HCT116 (cell line): ENCODE data around the gene CS. TPM values are rescaled to one million over a fixed set of nuclear protein-coding genes. Genes with fewer than 3 reads are reported as not detected.

Experiments
- ATAC-seq: fragments of 200-7000 bp; cut with Tn5 transposase; 2 replicates; pipeline ENCODE4 v1.9.1; 2020; ENCODE audit warnings: mild to moderate bottlenecking, moderate library complexity
- BruUV-seq: library from RNA; stranded (reverse); fragments of 400-500 nt; replicated peaks from 2 replicates; lab custom pipeline; 2021; lab: Mats Ljungman, UMichigan
- CTCF ChIA-PET: fragments of 300-600 bp; sonication (Branson Sonifier 250); formaldehyde crosslinking; loops from one replicate; lab custom pipeline; 2021; ENCODE audit warnings: antibody characterized with exemption; lab: Charles Lee
- POLR2A ChIA-PET: fragments of 300-600, 350-600 bp; sonication (Branson Sonifier 250); formaldehyde crosslinking; loops from one replicate; lab custom pipeline; 2021; ENCODE audit warnings: antibody characterized with exemption; lab: Charles Lee
- RAD21 ChIA-PET, 2 experiments: fragments of 300-600 bp; sonication (Branson Sonifier 250); formaldehyde crosslinking; loops; one replicate each; lab custom pipeline; 2023; ENCODE audit warnings: low total read pairs in 2 of 2; ENCODE audit not compliant: uncharacterized antibody in 2 of 2, unreplicated experiment in 2 of 2, low non-redundant PET in 1 of 2; lab: Charles Lee
- DNase-seq: peaks from one replicate; pipeline ENCODE4 v3.0.0-alpha.2; 2010; ENCODE audit warnings: low read depth, low spot score
- H2AFZ ChIP-seq: fragments of 200-600 bp; shearing (Covaris generic), sonication (generic); 2 replicates; pipeline ENCODE4 v1.6.1; 2017; ENCODE audit warnings: low read depth, mixed run types, mixed read lengths, antibody characterized with exemption, low read length; ENCODE audit not compliant: poor library complexity, severe bottlenecking
- H3K27ac ChIP-seq: 2 replicates; pipeline ENCODE4 v1.5.1; 2012; ENCODE audit warnings: low read depth, low read length
- H3K27me3 ChIP-seq: fragments of 200-600 bp; sonication (generic); 2 replicates; pipeline ENCODE4 v1.6.1; 2016; ENCODE audit warnings: mixed run types, low read length, mixed read lengths; ENCODE audit not compliant: insufficient read depth
- H3K36me3 ChIP-seq, 2 experiments: fragments of 200-500 bp in 1 of 2; fragments of 200-600 bp in 1 of 2; sonication (Bioruptor generic) in 1 of 2; sonication (generic) in 1 of 2; 2 replicates each; pipeline versions ENCODE4 v1.5.1 to v1.6.1; 2014 to 2016; ENCODE audit warnings: low read length in 2 of 2, inconsistent platforms in 1 of 2, mixed read lengths in 1 of 2, mixed run types in 1 of 2; ENCODE audit not compliant: insufficient read depth in 2 of 2, control insufficient read depth in 1 of 2
- H3K4me1 ChIP-seq, 2 experiments: fragments of 200-600 bp in 1 of 2; sonication (generic) in 1 of 2; 2 replicates each; pipeline versions ENCODE4 v1.5.1 to v1.6.1; 2012 to 2017; ENCODE audit warnings: low read length in 2 of 2, inconsistent platforms in 1 of 2, mild to moderate bottlenecking in 1 of 2, mixed read lengths in 1 of 2, mixed run types in 1 of 2, moderate library complexity in 1 of 2; ENCODE audit not compliant: insufficient read depth in 2 of 2, control insufficient read depth in 1 of 2
- H3K4me2 ChIP-seq: fragments of 200-600 bp; sonication (generic); 2 replicates; pipeline ENCODE4 v1.6.1; 2017; ENCODE audit warnings: mixed run types, low read length, mixed read lengths
- H3K4me3 ChIP-seq, 2 experiments: fragments of 200-600 bp in 1 of 2; sonication (generic) in 1 of 2; replicated peaks in 1 of 2; 2 replicates each; pipeline ENCODE4 v1.5.1; 2011 to 2016; ENCODE audit warnings: low read length in 2 of 2, control low read depth in 1 of 2, low read depth in 1 of 2, mild to moderate bottlenecking in 1 of 2, mixed read lengths in 1 of 2, mixed run types in 1 of 2
- H3K79me2 ChIP-seq: fragments of 200-600 bp; sonication (generic); 2 replicates; pipeline ENCODE4 v1.6.1; 2017; ENCODE audit warnings: mild to moderate bottlenecking, mixed run types, low read length, moderate library complexity, mixed read lengths; ENCODE audit not compliant: insufficient read depth
- H3K9ac ChIP-seq: fragments of 200-600 bp; sonication (generic); 2 replicates; pipeline ENCODE4 v1.6.1; 2016; ENCODE audit warnings: low read length, mixed read lengths
- H3K9me2 ChIP-seq: fragments of 200-600 bp; sonication (generic), shearing (Covaris generic); 2 replicates; pipeline ENCODE4 v1.6.1; 2017; ENCODE audit warnings: mixed run types, mild to moderate bottlenecking, moderate library complexity; ENCODE audit not compliant: insufficient read depth
- H3K9me3 ChIP-seq, 2 experiments: fragments of 200-500 bp in 1 of 2; fragments of 200-600 bp in 1 of 2; sonication (Bioruptor generic) in 1 of 2; sonication (generic) in 1 of 2; 2 replicates each; pipeline ENCODE4 v1.6.1; 2014 to 2017; ENCODE audit warnings: low read length in 2 of 2, mixed read lengths in 2 of 2, inconsistent platforms in 1 of 2, low read depth in 1 of 2, mild to moderate bottlenecking in 1 of 2, mixed run types in 1 of 2, moderate library complexity in 1 of 2; ENCODE audit not compliant: control insufficient read depth in 1 of 2, insufficient read depth in 1 of 2
- H4K20me1 ChIP-seq: fragments of 200-600 bp; sonication (generic), shearing (Covaris generic); 2 replicates; pipeline ENCODE4 v1.6.1; 2017; ENCODE audit warnings: mixed run types, mild to moderate bottlenecking, moderate library complexity; ENCODE audit not compliant: insufficient read depth
- ATF3 ChIP-seq: IDR thresholded peaks from 2 replicates; pipeline ENCODE4 v1.6.1; 2012
- CBX3 ChIP-seq: IDR thresholded peaks from 2 replicates; pipeline ENCODE4 v1.6.1; 2012; ENCODE audit warnings: low read depth
- CEBPB ChIP-seq: IDR thresholded peaks from 2 replicates; pipeline ENCODE4 v1.6.1; 2012; ENCODE audit warnings: low read depth
- CTCF ChIP-seq, 3 experiments: fragments of 200-600 bp in 1 of 3; sonication (generic) in 1 of 3; IDR thresholded peaks in 2 of 3; conservative IDR thresholded peaks in 1 of 3; 2 replicates each; pipeline ENCODE4 v1.5.1; 2012 to 2017; ENCODE audit warnings: low read depth in 2 of 3, low read length in 2 of 3, antibody characterized with exemption in 1 of 3, borderline replicate concordance in 1 of 3, control low read depth in 1 of 3, mild to moderate bottlenecking in 1 of 3, mixed read lengths in 1 of 3, mixed run types in 1 of 3, moderate library complexity in 1 of 3; ENCODE audit not compliant: insufficient read depth in 1 of 3
- EGR1 ChIP-seq: IDR thresholded peaks from 2 replicates; pipeline ENCODE4 v1.6.1; 2012; ENCODE audit warnings: low read depth
- ELF1 ChIP-seq: IDR thresholded peaks from 2 replicates; pipeline ENCODE4 v1.6.1; 2012; ENCODE audit warnings: low read depth, borderline replicate concordance
- EZH2phosphoT487 ChIP-seq: fragments of 200-600 bp; IDR thresholded peaks from 2 replicates; pipeline ENCODE4 v1.6.1; 2018; ENCODE audit warnings: antibody characterized with exemption, borderline replicate concordance
- FOSL1 ChIP-seq: IDR thresholded peaks from 2 replicates; pipeline ENCODE4 v1.6.1; 2012; ENCODE audit warnings: low read depth
- JUND ChIP-seq: IDR thresholded peaks from 2 replicates; pipeline ENCODE4 v1.6.1; 2012
- MAX ChIP-seq: IDR thresholded peaks from 2 replicates; pipeline ENCODE4 v1.6.1; 2012
- POLR2A ChIP-seq: IDR thresholded peaks from 2 replicates; pipeline ENCODE4 v1.7.0; 2011; ENCODE audit warnings: borderline replicate concordance; ENCODE audit not compliant: insufficient read depth, insufficient read length; ENCODE audit errors: extremely low read depth
- POLR2AphosphoS5 ChIP-seq: IDR thresholded peaks from 2 replicates; pipeline ENCODE4 v1.6.1; 2011; ENCODE audit warnings: mild to moderate bottlenecking, low read depth, low read length, moderate library complexity
- SIN3A ChIP-seq: IDR thresholded peaks from 2 replicates; pipeline ENCODE4 v1.6.1; 2012; ENCODE audit warnings: low read depth
- SRF ChIP-seq: IDR thresholded peaks from 2 replicates; pipeline ENCODE4 v1.6.1; 2012; ENCODE audit warnings: low read depth
- TCF7L2 ChIP-seq: IDR thresholded peaks from 2 replicates; pipeline ENCODE4 v1.7.0; 2011; ENCODE audit warnings: borderline replicate concordance, inconsistent platforms; ENCODE audit not compliant: insufficient read depth, insufficient read length; ENCODE audit errors: extremely low read depth
- YY1 ChIP-seq: IDR thresholded peaks from 2 replicates; pipeline ENCODE4 v1.6.1; 2011; ENCODE audit warnings: low read length, low read depth, moderate library complexity, mild to moderate bottlenecking; ENCODE audit not compliant: insufficient replicate concordance; ENCODE audit errors: extremely low read depth
- ZBTB33 ChIP-seq: IDR thresholded peaks from 2 replicates; pipeline ENCODE4 v1.6.1; 2011; ENCODE audit warnings: mild to moderate bottlenecking, low read length, moderate library complexity; ENCODE audit not compliant: insufficient replicate concordance; ENCODE audit errors: extremely low read depth
- ZFX ChIP-seq: fragments of 450-650 bp; IDR thresholded peaks from 2 replicates; pipeline ENCODE4 v1.6.1; 2017
- ZNF274 ChIP-seq: fragments of 200-500 bp; sonication (Bioruptor generic); IDR thresholded peaks from 2 replicates; pipeline ENCODE4 v1.6.1; 2014; ENCODE audit warnings: mild to moderate bottlenecking, low read depth, low read length, inconsistent platforms
- intact Hi-C: fragments of 100-400 bp; cut with micrococcal nuclease; formaldehyde crosslinking; loops from 2 replicates; pipeline ENCODE4 v1.10.0; 2022
- total RNA-seq: library from RNA; stranded (reverse); gene quantifications from one replicate; pipeline ENCODE4 v1.2.1, GENCODE V29; 2021; ENCODE audit not compliant: unreplicated experiment

The CS gene
- total RNA-seq, 1 experiment from 2014 or later, result 270 TPM

- CTCF ChIA-PET, result no interaction called here
- Histone ChIP-seq H3K9me3 (no peaks in the 10 kb centered on the region), H3K36me3 (no peaks in the 10 kb centered on the region; a peak in 1 of 4 replicates), H3K9me2 (no peaks in the 10 kb centered on the region), H3K4me2 (peak overlapping the region; percentile 37), H3K9ac (0 out of 2 replicates have a peak overlapping the region, but pooled peaks have one; percentile 30), H2AFZ (no peak overlapping the region), H3K4me1 (peaks cover 11 to 24% of the 10 kb centered on the region in 2 experiments), H3K27ac (no peak overlapping the region), H4K20me1 (no peaks in the 10 kb centered on the region), H3K4me3 (no peak overlapping the region), H3K79me2 (peaks cover 7% of the 10 kb centered on the region), H3K27me3 (no peaks in the 10 kb centered on the region)
- intact Hi-C loops, result loop anchor here (5.0 kb wide), 1 partner anchor 131 kb away; no protein-coding TSS in a partner anchor
- no TSS peak for BruUV-seq
- TF ChIP-seq ATF3, result no peak
- no peak for TF ChIP-seq POLR2A
- no peak for TF ChIP-seq CTCF (IDR thresholded peaks at IDR 0.05 in 2 of 3, conservative IDR thresholded peaks at IDR 0.05 in 1 of 3; ENCODE audit: borderline replicate concordance in 1 of 3, insufficient read depth in 1 of 3, low read depth in 2 of 3, low read length in 2 of 3)
- no peak for TF ChIP-seq EZH2phosphoT487
- no peak for TF ChIP-seq JUND
- TF ChIP-seq EGR1, result no peak
- no peak for TF ChIP-seq ZBTB33
- no peak for TF ChIP-seq TCF7L2
- TF ChIP-seq SIN3A, result no peak
- TF ChIP-seq ZFX, result no peak
- no peak for TF ChIP-seq CBX3
- TF ChIP-seq YY1, result no peak
- no peak for TF ChIP-seq POLR2AphosphoS5
- no peak for TF ChIP-seq CEBPB
- no peak for TF ChIP-seq ZNF274
- no peak for TF ChIP-seq FOSL1
- no peak for TF ChIP-seq ELF1
- no peak for TF ChIP-seq MAX
- no peak for TF ChIP-seq SRF
- DNase-seq (no peak), ATAC-seq (no peak)
- POLR2A ChIA-PET, result no interaction called here
- RAD21 ChIA-PET, result no interaction called here
Observed at GRCh38 chr12:56330936-56331490, 30.9 kb upstream of the CS start.
